Panc1 (cell line): ENCODE measurements around the gene POLR3A. TPM values are rescaled to one million over a fixed set of nuclear protein-coding genes. Genes with fewer than 3 reads are reported as not detected.

ENCODE experiments used
- ATAC-seq: fragments of 200-7000 bp; cut with Tn5 transposase; 2 replicates; pipeline ENCODE4 v1.9.1; 2020; ENCODE audit warnings: mild to moderate bottlenecking, moderate library complexity
- BruUV-seq: library from RNA; stranded (reverse); fragments of 400-500 nt; replicated peaks from 2 replicates; lab custom pipeline; 2021; lab: Mats Ljungman, UMichigan
- CTCF ChIA-PET: fragments of 300-600 bp; sonication (Branson Sonifier 250); formaldehyde crosslinking; loops from one replicate; lab custom pipeline; 2022; ENCODE audit warnings: antibody characterized with exemption; lab: Charles Lee
- POLR2A ChIA-PET: fragments of 300-600 bp; sonication (Branson Sonifier 250); formaldehyde crosslinking; loops from one replicate; lab custom pipeline; 2022; ENCODE audit warnings: antibody characterized with exemption; lab: Charles Lee
- DNase-seq: peaks from one replicate; pipeline ENCODE4 v3.0.0-alpha.2; 2010; ENCODE audit warnings: low read depth, low spot score
- H3K27ac ChIP-seq: 2 replicates; pipeline ENCODE4 v1.5.1; 2011; ENCODE audit warnings: mild to moderate bottlenecking, low read length, inconsistent platforms
- H3K27me3 ChIP-seq: fragments of 200-500 bp; sonication (Bioruptor generic); 2 replicates; pipeline ENCODE4 v1.6.0; 2014; ENCODE audit warnings: low read length, inconsistent platforms; ENCODE audit not compliant: control insufficient read depth, insufficient read depth
- H3K36me3 ChIP-seq: fragments of 200-500 bp; sonication (Bioruptor generic); 2 replicates; pipeline ENCODE4 v1.5.1; 2014; ENCODE audit warnings: inconsistent platforms, mild to moderate bottlenecking, low read length, moderate library complexity; ENCODE audit not compliant: control insufficient read depth, insufficient read depth
- H3K4me1 ChIP-seq: 2 replicates; pipeline ENCODE4 v1.5.1; 2011; ENCODE audit warnings: inconsistent platforms, mild to moderate bottlenecking, low read length, moderate library complexity; ENCODE audit not compliant: control insufficient read depth, insufficient read depth
- H3K4me3 ChIP-seq, 2 experiments: 2 replicates each; pipeline ENCODE4 v1.5.1; 2011 to 2012; ENCODE audit warnings: low read depth in 2 of 2, low read length in 2 of 2, mild to moderate bottlenecking in 2 of 2, inconsistent platforms in 1 of 2, moderate library complexity in 1 of 2
- H3K9me3 ChIP-seq: fragments of 200-500 bp; sonication (Bioruptor generic); 2 replicates; pipeline ENCODE4 v1.5.1; 2014; ENCODE audit warnings: low read depth, mild to moderate bottlenecking, inconsistent platforms, low read length, moderate library complexity; ENCODE audit not compliant: control insufficient read depth, insufficient read depth
- POLR2AphosphoS5 ChIP-seq: IDR thresholded peaks from 2 replicates; pipeline ENCODE4 v1.6.1; 2012; ENCODE audit warnings: mild to moderate bottlenecking, low read depth, low read length, moderate library complexity
- SIN3A ChIP-seq: IDR thresholded peaks from 2 replicates; pipeline ENCODE4 v1.6.1; 2012; ENCODE audit warnings: low read depth, mild to moderate bottlenecking, low read length, moderate library complexity, borderline replicate concordance; ENCODE audit not compliant: insufficient read depth
- TCF7L2 ChIP-seq: IDR thresholded peaks from 2 replicates; pipeline ENCODE4 v1.6.1; 2011; ENCODE audit warnings: mild to moderate bottlenecking, low read depth, low read length, inconsistent platforms
- in situ Hi-C: cut with HindIII; loops from 2 replicates; pipeline ENCODE4 v1.10.0; 2016; ENCODE audit warnings: low sequenced_read_pairs, low pct_unique_long_range_greater_than_20kb
- intact Hi-C: fragments of 100-400 bp; cut with micrococcal nuclease; formaldehyde crosslinking; loops from one replicate; pipeline ENCODE4 v1.10.0; 2022; ENCODE audit not compliant: unreplicated experiment
- total RNA-seq: library from RNA; stranded (reverse); gene quantifications from one replicate; pipeline ENCODE4 v1.2.1, GENCODE V29; 2021; ENCODE audit not compliant: unreplicated experiment
- TF ChIP-seq, protein P1 (sequence below), 2 experiments: IDR thresholded peaks; 2 replicates each; pipeline ENCODE4 v1.6.1; 2011 to 2012; ENCODE audit warnings: low read depth in 2 of 2, control low read depth in 1 of 2, low read length in 1 of 2, mild to moderate bottlenecking in 1 of 2, moderate library complexity in 1 of 2; ENCODE audit not compliant: insufficient read depth in 1 of 2
- TF ChIP-seq, protein P2 (sequence below): fragments of 450-650 bp; IDR thresholded peaks from 2 replicates; pipeline ENCODE4 v1.5.1; 2017; ENCODE audit warnings: mild to moderate bottlenecking

POLR3A gene
- total RNA-seq, 1 experiment from 2014 or later = 26.3 TPM

DNA sequence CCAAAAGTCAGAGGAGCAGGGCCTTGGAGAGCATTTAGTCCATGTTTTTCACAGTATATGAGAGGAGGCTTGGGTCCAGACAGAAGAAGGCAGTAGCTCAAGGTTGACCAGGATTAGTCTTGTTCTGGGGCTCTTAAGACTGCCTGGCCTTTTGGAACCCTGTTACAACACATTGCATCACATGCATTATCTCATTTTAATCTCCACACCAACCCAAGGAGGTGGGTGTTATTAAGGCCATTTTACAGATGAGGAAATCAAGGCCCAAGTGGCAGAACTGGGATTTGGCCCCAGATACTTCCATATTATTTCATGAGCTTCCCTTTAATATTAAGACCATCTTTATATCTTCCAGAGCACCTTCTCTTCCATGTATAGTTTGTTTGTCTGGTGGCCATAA, 43.2 kb upstream of the POLR3A start:
- BruUV-seq = no TSS peak
- POLR2A ChIA-PET = no interaction called here
- TF ChIP-seq, protein P1, sequence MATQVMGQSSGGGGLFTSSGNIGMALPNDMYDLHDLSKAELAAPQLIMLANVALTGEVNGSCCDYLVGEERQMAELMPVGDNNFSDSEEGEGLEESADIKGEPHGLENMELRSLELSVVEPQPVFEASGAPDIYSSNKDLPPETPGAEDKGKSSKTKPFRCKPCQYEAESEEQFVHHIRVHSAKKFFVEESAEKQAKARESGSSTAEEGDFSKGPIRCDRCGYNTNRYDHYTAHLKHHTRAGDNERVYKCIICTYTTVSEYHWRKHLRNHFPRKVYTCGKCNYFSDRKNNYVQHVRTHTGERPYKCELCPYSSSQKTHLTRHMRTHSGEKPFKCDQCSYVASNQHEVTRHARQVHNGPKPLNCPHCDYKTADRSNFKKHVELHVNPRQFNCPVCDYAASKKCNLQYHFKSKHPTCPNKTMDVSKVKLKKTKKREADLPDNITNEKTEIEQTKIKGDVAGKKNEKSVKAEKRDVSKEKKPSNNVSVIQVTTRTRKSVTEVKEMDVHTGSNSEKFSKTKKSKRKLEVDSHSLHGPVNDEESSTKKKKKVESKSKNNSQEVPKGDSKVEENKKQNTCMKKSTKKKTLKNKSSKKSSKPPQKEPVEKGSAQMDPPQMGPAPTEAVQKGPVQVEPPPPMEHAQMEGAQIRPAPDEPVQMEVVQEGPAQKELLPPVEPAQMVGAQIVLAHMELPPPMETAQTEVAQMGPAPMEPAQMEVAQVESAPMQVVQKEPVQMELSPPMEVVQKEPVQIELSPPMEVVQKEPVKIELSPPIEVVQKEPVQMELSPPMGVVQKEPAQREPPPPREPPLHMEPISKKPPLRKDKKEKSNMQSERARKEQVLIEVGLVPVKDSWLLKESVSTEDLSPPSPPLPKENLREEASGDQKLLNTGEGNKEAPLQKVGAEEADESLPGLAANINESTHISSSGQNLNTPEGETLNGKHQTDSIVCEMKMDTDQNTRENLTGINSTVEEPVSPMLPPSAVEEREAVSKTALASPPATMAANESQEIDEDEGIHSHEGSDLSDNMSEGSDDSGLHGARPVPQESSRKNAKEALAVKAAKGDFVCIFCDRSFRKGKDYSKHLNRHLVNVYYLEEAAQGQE (IDR thresholded peaks at IDR 0.05; ENCODE audit: insufficient read depth in 1 of 2, low read depth in 2 of 2, low read length in 1 of 2) = no peak
- TF ChIP-seq POLR2AphosphoS5 = no peak
- TF ChIP-seq, protein P2, sequence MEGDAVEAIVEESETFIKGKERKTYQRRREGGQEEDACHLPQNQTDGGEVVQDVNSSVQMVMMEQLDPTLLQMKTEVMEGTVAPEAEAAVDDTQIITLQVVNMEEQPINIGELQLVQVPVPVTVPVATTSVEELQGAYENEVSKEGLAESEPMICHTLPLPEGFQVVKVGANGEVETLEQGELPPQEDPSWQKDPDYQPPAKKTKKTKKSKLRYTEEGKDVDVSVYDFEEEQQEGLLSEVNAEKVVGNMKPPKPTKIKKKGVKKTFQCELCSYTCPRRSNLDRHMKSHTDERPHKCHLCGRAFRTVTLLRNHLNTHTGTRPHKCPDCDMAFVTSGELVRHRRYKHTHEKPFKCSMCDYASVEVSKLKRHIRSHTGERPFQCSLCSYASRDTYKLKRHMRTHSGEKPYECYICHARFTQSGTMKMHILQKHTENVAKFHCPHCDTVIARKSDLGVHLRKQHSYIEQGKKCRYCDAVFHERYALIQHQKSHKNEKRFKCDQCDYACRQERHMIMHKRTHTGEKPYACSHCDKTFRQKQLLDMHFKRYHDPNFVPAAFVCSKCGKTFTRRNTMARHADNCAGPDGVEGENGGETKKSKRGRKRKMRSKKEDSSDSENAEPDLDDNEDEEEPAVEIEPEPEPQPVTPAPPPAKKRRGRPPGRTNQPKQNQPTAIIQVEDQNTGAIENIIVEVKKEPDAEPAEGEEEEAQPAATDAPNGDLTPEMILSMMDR = no peak
- no peak for TF ChIP-seq TCF7L2
- TF ChIP-seq SIN3A = no peak
- ATAC-seq = no peak
- H3K4me1 ChIP-seq = no peaks in the 10 kb centered on the region
- no peaks in the 10 kb centered on the region for H3K27me3 ChIP-seq
- DNase-seq = no peak
- no peaks in the 10 kb centered on the region for H3K36me3 ChIP-seq
- intact Hi-C loops (no loop called here), in situ Hi-C loops (no loop called here)
- no peaks in the 10 kb centered on the region for H3K9me3 ChIP-seq
- CTCF ChIA-PET = no interaction called here
- no peak overlapping the region for H3K4me3 ChIP-seq
- H3K27ac ChIP-seq = no peak overlapping the region

DNA sequence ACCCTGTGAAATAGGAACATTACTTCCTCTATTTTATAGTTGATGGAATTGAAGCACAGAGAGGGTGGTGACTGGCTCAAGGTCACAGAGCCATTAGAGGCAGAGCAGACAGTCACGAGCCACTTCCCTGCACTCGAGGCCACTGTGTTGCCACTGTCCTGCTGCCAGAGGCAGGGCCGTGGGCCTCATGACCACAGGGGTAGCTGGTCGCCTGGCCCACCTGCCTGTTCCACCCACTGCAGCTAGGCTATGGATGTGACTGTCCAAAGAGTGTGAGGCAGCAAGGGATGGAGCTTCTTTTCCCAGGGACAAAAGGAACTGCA, 42.5 kb upstream of the POLR3A start:
- Histone ChIP-seq H3K27ac (no peak overlapping the region), H3K27me3 (no peaks in the 10 kb centered on the region), H3K4me1 (no peaks in the 10 kb centered on the region), H3K4me3 (no peak overlapping the region), H3K36me3 (no peaks in the 10 kb centered on the region), H3K9me3 (no peaks in the 10 kb centered on the region)
- ATAC-seq (no peak; the same call in 1 of the 2 replicates), DNase-seq (no peak)
- in situ Hi-C loops = no loop called here
- TF ChIP-seq POLR2AphosphoS5 (no peak), TCF7L2 (no peak), SIN3A (no peak)
- intact Hi-C loops = no loop called here
- BruUV-seq = no TSS peak
- CTCF ChIA-PET = no interaction called here
- POLR2A ChIA-PET = no interaction called here

GRCh38 chr10:78071140-78071856, 42.0 kb upstream of the POLR3A start:
- POLR2A ChIA-PET = interaction anchor here (0.7 kb wide), 1 partner anchor 111 kb away, joined by 4 read pairs; no protein-coding TSS in a partner anchor
- H3K27ac ChIP-seq = no peak overlapping the region
- H3K4me1 ChIP-seq = no peaks in the 10 kb centered on the region
- 0 out of 2 replicates have a peak, but pooled peaks have one; percentile 37 for ATAC-seq
- no TSS peak for BruUV-seq
- no peaks in the 10 kb centered on the region for H3K27me3 ChIP-seq
- no peaks in the 10 kb centered on the region for H3K9me3 ChIP-seq
- DNase-seq = no peak
- no peaks in the 10 kb centered on the region for H3K36me3 ChIP-seq
- CTCF ChIA-PET = no interaction called here
- H3K4me3 ChIP-seq = no peak overlapping the region
- in situ Hi-C loops = no loop called here
- TF ChIP-seq SIN3A (no peak), TCF7L2 (no peak), POLR2AphosphoS5 (no peak)
- TF ChIP-seq, protein P1 (IDR thresholded peaks at IDR 0.05; ENCODE audit: insufficient read depth in 1 of 2, low read depth in 2 of 2, low read length in 1 of 2) = no peak
- TF ChIP-seq, protein P2 = no peak
- intact Hi-C loops = no loop called here
